Activated CD4-positive, alpha-beta T cell treated with anti-CD3 and anti-CD28 coated beads for 36 hours (primary cell): Measurements from ENCODE around the gene COPA. TPM values are rescaled to one million over a fixed set of nuclear protein-coding genes. Genes with fewer than 3 reads are reported as not detected.

Source experiments
- ATAC-seq: fragments of 200-7000 bp; cut with Tn5 transposase; one replicate; pipeline ENCODE4 v1.10.0; 2021; ENCODE audit warnings: mild to moderate bottlenecking, moderate library complexity
- CTCF ChIA-PET: fragments of 350-600 bp; sonication (Branson Sonifier 250); formaldehyde crosslinking; loops from one replicate; lab custom pipeline; 2021; ENCODE audit warnings: antibody characterized with exemption; lab: Charles Lee
- POLR2A ChIA-PET: fragments of 350-600 bp; sonication (Branson Sonifier 250); formaldehyde crosslinking; loops from one replicate; lab custom pipeline; 2021; ENCODE audit warnings: antibody characterized with exemption, inconsistent platforms; lab: Charles Lee
- DNase-seq: peaks from one replicate; pipeline ENCODE4 v3.0.0-alpha.2; 2020
- H3K27ac Mint-ChIP-seq: one replicate; pipeline ENCODE4 v1.8.0; 2021; ENCODE audit warnings: mixed read lengths
- H3K27me3 Mint-ChIP-seq: one replicate; pipeline ENCODE4 v1.8.0; 2021; ENCODE audit warnings: mixed read lengths
- H3K36me3 Mint-ChIP-seq: one replicate; pipeline ENCODE4 v1.8.0; 2021; ENCODE audit warnings: low read depth, mixed read lengths
- H3K4me1 Mint-ChIP-seq: one replicate; pipeline ENCODE4 v1.8.0; 2021; ENCODE audit warnings: mixed read lengths
- H3K4me3 Mint-ChIP-seq: one replicate; pipeline ENCODE4 v1.8.0; 2021; ENCODE audit warnings: mild to moderate bottlenecking, moderate library complexity, mixed read lengths
- H3K9me3 Mint-ChIP-seq: one replicate; pipeline ENCODE4 v1.8.0; 2021; ENCODE audit warnings: low read depth, mixed read lengths
- intact Hi-C, 2 experiments: fragments of 100-400 bp; cut with DNase I in 1 of 2; cut with micrococcal nuclease in 1 of 2; formaldehyde crosslinking; loops; one replicate each; pipeline versions ENCODE4 v1.14.2 to v1.15.1; 2022 to 2024; cut with DNase I, micrococcal nuclease
- total RNA-seq, 2 experiments: library from RNA; stranded (reverse); gene quantifications; one replicate each; pipeline ENCODE4 v1.2.3, GENCODE V29; 2021

The COPA gene
- total RNA-seq, 2 experiments from 2014 or later, result 125 to 148 TPM

GRCh38 chr1:160371346-160371631, 28.2 kb upstream of the COPA start:
- ATAC-seq, result no peak
- H3K27ac Mint-ChIP-seq, result no peak overlapping the region

GRCh38 chr1:160370561-160371345, 27.7 kb upstream of the COPA start:
- ATAC-seq (no peak), DNase-seq (no peak)
- ChIA-PET POLR2A (no interaction called here), CTCF (interaction anchor here (0.5 to 1.2 kb wide), 2 partner anchors 79 to 160 kb away, joined by 3 to 5 read pairs; no protein-coding TSS in a partner anchor)
- no peak overlapping the region for H3K4me3 Mint-ChIP-seq
- H3K27me3 Mint-ChIP-seq, result no peaks in the 10 kb centered on the region
- H3K27ac Mint-ChIP-seq, result no peak overlapping the region
- intact Hi-C loops, result no loop called here
- H3K4me1 Mint-ChIP-seq, result peaks cover 6% of the 10 kb centered on the region
- no peaks in the 10 kb centered on the region for H3K36me3 Mint-ChIP-seq
- H3K9me3 Mint-ChIP-seq, result no peaks in the 10 kb centered on the region

More at GRCh38 chr1:160371346-160371631, 28.2 kb upstream of the COPA start:
- POLR2A ChIA-PET, result no interaction called here
- no peaks in the 10 kb centered on the region for H3K36me3 Mint-ChIP-seq
- H3K9me3 Mint-ChIP-seq, result no peaks in the 10 kb centered on the region
- intact Hi-C loops, result no loop called here
- H3K4me1 Mint-ChIP-seq, result peaks cover 11% of the 10 kb centered on the region
- no peak for DNase-seq
- no peaks in the 10 kb centered on the region for H3K27me3 Mint-ChIP-seq
- CTCF ChIA-PET, result interaction anchor here (0.5 to 1.2 kb wide), 2 partner anchors 80 to 161 kb away, joined by 3 to 5 read pairs; no protein-coding TSS in a partner anchor
- no peak overlapping the region for H3K4me3 Mint-ChIP-seq

- ATAC-seq (no peak), DNase-seq (no peak)
- Mint-ChIP-seq H3K4me1 (no peaks in the 10 kb centered on the region), H3K27ac (no peak overlapping the region), H3K9me3 (no peaks in the 10 kb centered on the region), H3K36me3 (no peaks in the 10 kb centered on the region), H3K4me3 (no peak overlapping the region), H3K27me3 (no peaks in the 10 kb centered on the region)
- POLR2A ChIA-PET, result no interaction called here
- intact Hi-C loops, result no loop called here
- CTCF ChIA-PET, result interaction anchor here (0.6 to 1.5 kb wide), 4 partner anchors 14 to 288 kb away, joined by 3 to 7 read pairs (median 4); partner anchors contain the start of gene KCNJ9
Measured at GRCh38 chr1:160369087-160369486, 26.0 kb upstream of the COPA start.

- Mint-ChIP-seq H3K9me3 (no peaks in the 10 kb centered on the region), H3K27me3 (no peaks in the 10 kb centered on the region), H3K4me1 (no peaks in the 10 kb centered on the region), H3K36me3 (no peaks in the 10 kb centered on the region), H3K4me3 (no peak overlapping the region), H3K27ac (no peak overlapping the region)
- no peak for DNase-seq
- intact Hi-C loops, result no loop called here
- CTCF ChIA-PET, result interaction anchor here (0.5 to 1.5 kb wide), 6 partner anchors 9 to 287 kb away, joined by 3 to 7 read pairs (median 4); partner anchors contain the start of gene KCNJ9
- POLR2A ChIA-PET, result no interaction called here
- ATAC-seq, result no peak
Measured at GRCh38 chr1:160367934-160368923, 25.2 kb upstream of the COPA start.

- Mint-ChIP-seq H3K27ac (no peak overlapping the region), H3K4me1 (no peaks in the 10 kb centered on the region), H3K4me3 (no peak overlapping the region), H3K36me3 (no peaks in the 10 kb centered on the region), H3K27me3 (no peaks in the 10 kb centered on the region), H3K9me3 (no peaks in the 10 kb centered on the region)
- intact Hi-C loops, result no loop called here
- no peak for ATAC-seq
- CTCF ChIA-PET, result interaction anchor here (1.1 to 2.5 kb wide), 3 partner anchors 9 to 13 kb away, joined by 4 to 10 read pairs (median 7); no protein-coding TSS in a partner anchor
- no peak for DNase-seq
- POLR2A ChIA-PET, result no interaction called here
Measured at GRCh38 chr1:160367516-160367900, 24.5 kb upstream of the COPA start.

- ChIA-PET POLR2A (no interaction called here), CTCF (interaction anchor here (1.0 to 2.5 kb wide), 2 partner anchors 9 to 36 kb away, joined by 3 to 10 read pairs; no protein-coding TSS in a partner anchor)
- no peak within 1 kb of the TSS for H3K4me3 Mint-ChIP-seq
- no peaks in the 10 kb centered on the region for H3K4me1 Mint-ChIP-seq
- intact Hi-C loops, result no loop called here
- no peaks in the 10 kb centered on the region for H3K27me3 Mint-ChIP-seq
- H3K36me3 Mint-ChIP-seq, result no peaks in the 10 kb centered on the region
- DNase-seq (no peak), ATAC-seq (no peak)
- no peaks in the 10 kb centered on the region for H3K9me3 Mint-ChIP-seq
- no peak within 1 kb of the TSS for H3K27ac Mint-ChIP-seq
Measured at GRCh38 chr1:160366731-160367515, 23.9 kb upstream of the COPA start, which contains the start of gene NHLH1. Gene NHLH1 (plus strand): TSS chr1:160367071. CDS start chr1:160370732, 3,661 bp downstream.

- CTCF ChIA-PET, result interaction anchor here (0.6 to 2.5 kb wide), 4 partner anchors 10 to 305 kb away, joined by 3 to 10 read pairs (median 6); no protein-coding TSS in a partner anchor
- DNase-seq, result no peak
- H3K9me3 Mint-ChIP-seq, result no peaks in the 10 kb centered on the region
- intact Hi-C loops, result no loop called here
- no peak overlapping the region for H3K27ac Mint-ChIP-seq
- ATAC-seq, result no peak
- no peak overlapping the region for H3K4me3 Mint-ChIP-seq
- no peaks in the 10 kb centered on the region for H3K4me1 Mint-ChIP-seq
- H3K36me3 Mint-ChIP-seq, result peaks cover 7% of the 10 kb centered on the region
- no peaks in the 10 kb centered on the region for H3K27me3 Mint-ChIP-seq
- POLR2A ChIA-PET, result no interaction called here
Measured at GRCh38 chr1:160365325-160365724, 22.3 kb upstream of the COPA start.

GRCh38 chr1:160363951-160364735, 21.1 kb upstream of the COPA start:
- Mint-ChIP-seq H3K36me3 (peaks cover 10% of the 10 kb centered on the region), H3K4me1 (no peaks in the 10 kb centered on the region), H3K9me3 (no peaks in the 10 kb centered on the region), H3K27me3 (no peaks in the 10 kb centered on the region), H3K4me3 (no peak overlapping the region), H3K27ac (no peak overlapping the region)
- CTCF ChIA-PET, result interaction anchor here (1.5 to 2.7 kb wide), 3 partner anchors 9 to 13 kb away, joined by 4 to 12 read pairs (median 7); no protein-coding TSS in a partner anchor
- intact Hi-C loops, result no loop called here
- DNase-seq (no peak), ATAC-seq (no peak)
- POLR2A ChIA-PET, result no interaction called here

GRCh38 chr1:160363010-160363409, 20.0 kb upstream of the COPA start:
- H3K4me3 Mint-ChIP-seq, result no peak overlapping the region
- H3K27me3 Mint-ChIP-seq, result no peaks in the 10 kb centered on the region
- H3K9me3 Mint-ChIP-seq, result no peaks in the 10 kb centered on the region
- ATAC-seq (no peak), DNase-seq (no peak)
- ChIA-PET POLR2A (no interaction called here), CTCF (interaction anchor here (0.7 to 2.7 kb wide), 3 partner anchors 9 to 564 kb away, joined by 3 to 12 read pairs (median 4); no protein-coding TSS in a partner anchor)
- H3K27ac Mint-ChIP-seq, result peak overlapping the region; percentile 71
- intact Hi-C loops, result no loop called here
- H3K4me1 Mint-ChIP-seq, result no peaks in the 10 kb centered on the region
- H3K36me3 Mint-ChIP-seq, result peaks cover 15% of the 10 kb centered on the region
